Calu3 (cell line): ENCODE data around the gene ATP5ME. TPM values are rescaled to one million over a fixed set of nuclear protein-coding genes. Genes with fewer than 3 reads are reported as not detected.

Source experiments
- BruUV-seq: library from RNA; stranded (reverse); fragments of 400-500 nt; replicated peaks from 2 replicates; lab custom pipeline; 2021; lab: Mats Ljungman, UMichigan
- CTCF ChIA-PET: fragments of 300-600 bp; sonication (Branson Sonifier 250); formaldehyde crosslinking; loops from one replicate; lab custom pipeline; 2022; ENCODE audit warnings: antibody characterized with exemption; lab: Charles Lee
- DNase-seq: peaks from one replicate; pipeline ENCODE4 v3.0.0; 2022
- H3K27ac Mint-ChIP-seq: one replicate; pipeline ENCODE4 v1.8.0; 2022; ENCODE audit warnings: mixed read lengths; ENCODE audit not compliant: unreplicated experiment
- H3K27me3 Mint-ChIP-seq: one replicate; pipeline ENCODE4 v1.8.0; 2022; ENCODE audit warnings: mixed read lengths; ENCODE audit not compliant: unreplicated experiment
- H3K36me3 Mint-ChIP-seq: one replicate; pipeline ENCODE4 v1.8.0; 2022; ENCODE audit warnings: mild to moderate bottlenecking, moderate library complexity, mixed read lengths; ENCODE audit not compliant: insufficient read depth, unreplicated experiment
- H3K4me1 Mint-ChIP-seq: one replicate; pipeline ENCODE4 v1.8.0; 2022; ENCODE audit warnings: mild to moderate bottlenecking, low read depth, mixed read lengths; ENCODE audit not compliant: unreplicated experiment
- H3K4me3 Mint-ChIP-seq: one replicate; pipeline ENCODE4 v1.8.0; 2022; ENCODE audit warnings: mild to moderate bottlenecking, low read depth, moderate library complexity, mixed read lengths; ENCODE audit not compliant: unreplicated experiment
- H3K9me3 Mint-ChIP-seq: one replicate; pipeline ENCODE4 v1.8.0; 2022; ENCODE audit warnings: low read depth, mixed read lengths; ENCODE audit not compliant: unreplicated experiment
- CTCF ChIP-seq: fragments of 200-600 bp; IDR thresholded peaks from one replicate; pipeline ENCODE4 v1.8.0; 2022; ENCODE audit warnings: antibody characterized with exemption; ENCODE audit not compliant: unreplicated experiment
- intact Hi-C: fragments of 100-400 bp; cut with micrococcal nuclease; formaldehyde crosslinking; loops from one replicate; pipeline ENCODE4 v1.10.0; 2022; ENCODE audit not compliant: unreplicated experiment
- total RNA-seq: library from RNA; stranded (reverse); gene quantifications from 2 replicates; pipeline ENCODE4 v1.2.3, GENCODE V29; 2022

The ATP5ME gene
- total RNA-seq, 1 experiment from 2014 or later: 124 TPM

GRCh38 chr4:627347-628125, 46.5 kb downstream of the ATP5ME start:
- Mint-ChIP-seq H3K27ac (no peak overlapping the region), H3K27me3 (no peaks in the 10 kb centered on the region), H3K9me3 (peaks cover 13% of the 10 kb centered on the region), H3K36me3 (peaks cover 11% of the 10 kb centered on the region), H3K4me3 (no peak overlapping the region), H3K4me1 (no peaks in the 10 kb centered on the region)
- BruUV-seq: no TSS peak
- no peak for TF ChIP-seq CTCF
- intact Hi-C loops: no loop called here
- no peak for DNase-seq
- CTCF ChIA-PET: no interaction called here

- Mint-ChIP-seq H3K9me3 (peaks cover 9% of the 10 kb centered on the region), H3K4me3 (no peak overlapping the region), H3K27ac (no peak overlapping the region), H3K36me3 (peaks cover 11% of the 10 kb centered on the region), H3K27me3 (no peaks in the 10 kb centered on the region), H3K4me1 (no peaks in the 10 kb centered on the region)
- DNase-seq: no peak
- intact Hi-C loops: no loop called here
- CTCF ChIA-PET: interaction anchor here (0.6 kb wide), 1 partner anchor 8 kb away, joined by 5 read pairs; no protein-coding TSS in a partner anchor
- TF ChIP-seq CTCF: no peak
- no TSS peak for BruUV-seq
These were observed 47.6 kb downstream of the ATP5ME start for GRCh38 chr4:626201-627091.

- Mint-ChIP-seq H3K27me3 (no peaks in the 10 kb centered on the region), H3K4me3 (no peak overlapping the region), H3K27ac (no peak overlapping the region), H3K9me3 (peaks cover 3% of the 10 kb centered on the region), H3K36me3 (peaks cover 11% of the 10 kb centered on the region), H3K4me1 (no peaks in the 10 kb centered on the region)
- no TSS peak for BruUV-seq
- no peak for DNase-seq
- intact Hi-C loops: no loop called here
- CTCF ChIA-PET: no interaction called here
- no peak for TF ChIP-seq CTCF
These were observed 48.4 kb downstream of the ATP5ME start for GRCh38 chr4:625631-626161.

- Mint-ChIP-seq H3K9me3 (peaks cover 3% of the 10 kb centered on the region), H3K27me3 (no peaks in the 10 kb centered on the region), H3K4me3 (no peak within 1 kb of the TSS), H3K27ac (no peak within 1 kb of the TSS), H3K4me1 (no peaks in the 10 kb centered on the region), H3K36me3 (peaks cover 8% of the 10 kb centered on the region)
- BruUV-seq: no TSS peak
- intact Hi-C loops: no loop called here
- no peak for DNase-seq
- TF ChIP-seq CTCF: no peak
- CTCF ChIA-PET: no interaction called here
These were observed 49.1 kb downstream of the ATP5ME start, which contains the start of gene PDE6B for GRCh38 chr4:624705-625590. Gene PDE6B, plus strand, starts transcription at chr4:625573. Its CDS starts 54 bp downstream, at chr4:625627.
